Activated CD4-positive, CD25-positive, alpha-beta regulatory T cell treated with anti-CD3 and anti-CD28 coated beads, Interleukin-2, amount 50 U/mL, for 72 hours (primary cell): ENCODE measurements around the gene MOB3B.

Experiments used
- DNase-seq: peaks from one replicate; pipeline ENCODE4 v3.0.0; 2021

MOB3B gene

DNA sequence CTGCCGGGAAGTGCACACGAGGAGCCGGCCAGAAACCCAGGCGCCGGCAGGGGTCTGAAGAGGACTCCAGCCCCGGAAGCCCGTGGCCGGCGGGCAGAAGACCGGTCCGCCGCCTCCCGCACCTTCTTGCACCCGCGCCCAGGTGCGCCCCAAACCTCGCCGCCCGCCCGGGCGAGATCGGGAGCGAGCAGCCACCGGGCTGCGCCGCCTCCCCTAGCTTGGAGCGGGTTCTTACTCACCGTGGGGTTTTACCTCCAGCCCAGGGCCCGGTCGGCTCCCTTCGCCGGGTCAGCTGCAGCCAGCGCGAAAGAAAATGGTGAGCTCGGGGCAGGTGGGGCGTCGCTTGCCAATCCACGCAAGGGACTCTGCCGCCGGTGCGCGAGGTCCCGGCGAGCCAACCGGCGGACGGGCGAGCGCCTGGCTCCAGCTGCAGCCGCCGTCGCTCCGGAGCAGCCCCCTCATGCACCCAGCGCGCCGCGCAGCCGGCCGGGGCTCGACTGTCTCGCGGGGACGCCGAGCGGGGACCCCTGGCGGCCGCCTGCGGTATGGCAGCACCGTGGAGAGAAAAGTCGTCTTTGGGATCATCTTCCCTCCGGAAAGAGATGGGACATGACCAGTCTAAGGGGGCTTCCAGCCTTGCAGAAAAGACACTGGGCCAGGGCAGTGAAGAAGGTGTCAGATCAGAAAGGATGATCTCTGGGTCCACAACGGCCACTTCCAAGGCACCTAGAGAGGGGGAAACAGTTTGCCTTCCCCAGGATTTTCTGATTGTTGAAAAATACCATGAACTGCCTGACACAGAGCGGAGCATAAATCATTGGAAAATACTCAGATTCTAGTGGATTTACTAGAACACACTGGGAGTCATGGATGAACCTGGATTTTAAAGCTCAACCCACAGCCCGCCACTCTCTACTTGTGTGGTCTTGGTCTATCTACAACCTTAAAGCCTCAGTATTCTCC, at the start of gene MOB3B:
TSS of gene MOB3B (minus strand) at position 499 of the 963 bp plus-strand sequence. CDS start 74,264 bp downstream, outside the sequence.
- peak; percentile 78 for DNase-seq

DNA sequence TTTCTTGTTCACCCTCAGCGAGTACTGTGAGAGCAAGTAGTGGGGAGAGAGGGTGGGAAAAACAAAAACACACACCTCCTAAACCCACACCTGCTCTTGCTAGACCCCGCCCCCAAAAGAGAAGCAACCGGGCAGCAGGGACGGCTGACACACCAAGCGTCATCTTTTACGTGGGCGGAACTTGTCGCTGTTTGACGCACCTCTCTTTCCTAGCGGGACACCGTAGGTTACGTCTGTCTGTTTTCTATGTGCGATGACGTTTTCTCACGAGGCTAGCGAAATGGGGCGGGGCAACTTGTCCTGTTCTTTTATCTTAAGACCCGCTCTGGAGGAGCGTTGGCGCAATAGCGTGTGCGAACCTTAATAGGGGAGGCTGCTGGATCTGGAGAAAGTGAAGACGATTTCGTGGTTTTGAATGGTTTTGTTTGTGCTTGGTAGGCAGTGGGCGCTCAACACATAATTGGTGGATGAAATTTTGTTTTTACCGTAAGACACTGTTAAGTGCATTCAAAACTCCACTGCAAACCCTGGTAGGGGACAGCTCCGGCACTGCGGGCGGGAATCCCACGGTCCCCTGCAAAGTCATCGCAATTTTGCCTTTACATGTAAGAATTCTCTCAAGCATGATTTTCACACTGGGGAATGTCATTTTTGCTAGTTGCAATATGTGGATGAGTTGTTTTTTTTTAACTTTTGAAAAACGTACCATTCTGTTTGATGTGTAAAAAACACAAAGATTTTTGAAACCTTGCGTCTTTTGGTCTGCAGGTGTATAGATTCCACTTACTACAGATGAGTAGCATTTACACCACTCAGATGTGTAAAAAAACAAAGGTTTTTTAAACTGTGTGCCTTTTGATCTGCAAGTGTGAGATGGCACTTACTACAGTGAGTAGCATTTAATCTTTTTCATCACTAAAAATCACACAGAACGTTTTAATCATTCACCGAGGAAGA, 44.3 kb upstream of the MOB3B start:
- peak; percentile 86 for DNase-seq

DNA sequence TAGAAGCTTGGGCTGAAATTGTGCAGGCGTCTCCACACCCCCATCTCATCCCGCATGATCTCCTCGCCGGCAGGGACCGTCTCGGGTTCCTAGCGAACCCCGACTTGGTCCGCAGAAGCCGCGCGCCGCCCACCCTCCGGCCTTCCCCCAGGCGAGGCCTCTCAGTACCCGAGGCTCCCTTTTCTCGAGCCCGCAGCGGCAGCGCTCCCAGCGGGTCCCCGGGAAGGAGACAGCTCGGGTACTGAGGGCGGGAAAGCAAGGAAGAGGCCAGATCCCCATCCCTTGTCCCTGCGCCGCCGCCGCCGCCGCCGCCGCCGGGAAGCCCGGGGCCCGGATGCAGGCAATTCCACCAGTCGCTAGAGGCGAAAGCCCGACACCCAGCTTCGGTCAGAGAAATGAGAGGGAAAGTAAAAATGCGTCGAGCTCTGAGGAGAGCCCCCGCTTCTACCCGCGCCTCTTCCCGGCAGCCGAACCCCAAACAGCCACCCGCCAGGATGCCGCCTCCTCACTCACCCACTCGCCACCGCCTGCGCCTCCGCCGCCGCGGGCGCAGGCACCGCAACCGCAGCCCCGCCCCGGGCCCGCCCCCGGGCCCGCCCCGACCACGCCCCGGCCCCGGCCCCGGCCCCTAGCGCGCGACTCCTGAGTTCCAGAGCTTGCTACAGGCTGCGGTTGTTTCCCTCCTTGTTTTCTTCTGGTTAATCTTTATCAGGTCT, 43.5 kb upstream of the MOB3B start, which contains the start of gene C9orf72:
TSS of gene C9orf72 (minus strand) at position 564 of the 716 bp plus-strand sequence. CDS start 6,361 bp downstream, outside the sequence.
- DNase-seq: peak; percentile 87

- no peak for DNase-seq
These were observed 42.9 kb upstream of the MOB3B start for GRCh38 chr9:27572566-27572917.

- no peak for DNase-seq
These were observed 42.4 kb upstream of the MOB3B start for GRCh38 chr9:27572061-27572460.

GRCh38 chr9:27571011-27571410, 41.4 kb upstream of the MOB3B start:
- DNase-seq: no peak

DNA sequence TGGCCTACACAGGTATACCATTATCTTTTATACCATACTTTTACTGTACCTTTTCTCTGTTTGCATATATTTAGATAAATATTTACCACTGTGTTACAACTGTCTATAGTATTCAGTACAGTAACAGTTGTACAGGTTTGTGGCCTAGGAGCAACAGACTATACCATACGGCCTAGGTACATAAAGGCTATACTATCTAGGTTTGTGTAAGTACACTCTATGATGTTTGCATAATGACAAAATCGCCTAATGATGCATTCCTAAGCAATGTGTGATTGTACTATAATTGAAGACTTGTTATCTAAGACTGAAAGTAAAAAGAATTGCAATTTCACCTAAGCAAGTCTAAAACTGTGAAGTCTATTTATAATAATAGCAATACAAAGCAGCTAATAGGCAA, 39.8 kb upstream of the MOB3B start:
- no peak for DNase-seq

DNA sequence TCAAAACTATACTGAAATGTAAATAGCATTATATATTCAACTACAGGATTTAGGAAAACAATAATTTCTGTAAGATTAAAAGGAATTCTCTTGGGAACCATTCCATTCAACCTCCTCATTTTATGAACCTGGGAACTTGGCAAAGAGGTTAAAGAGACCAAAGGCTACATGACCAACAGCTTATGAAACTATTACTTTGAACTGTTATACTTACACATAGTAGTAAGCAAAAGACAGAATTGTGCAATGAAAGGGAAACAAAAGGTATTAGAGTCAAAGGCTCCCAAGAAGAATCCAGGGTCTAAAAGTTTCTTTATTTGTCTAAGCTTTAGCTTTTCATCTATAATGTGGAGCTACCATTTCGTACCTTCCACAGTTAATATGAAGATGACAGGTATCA, 36.5 kb upstream of the MOB3B start:
- no peak for DNase-seq

- DNase-seq: no peak
These were observed 36.1 kb upstream of the MOB3B start for GRCh38 chr9:27565696-27566095.

DNA sequence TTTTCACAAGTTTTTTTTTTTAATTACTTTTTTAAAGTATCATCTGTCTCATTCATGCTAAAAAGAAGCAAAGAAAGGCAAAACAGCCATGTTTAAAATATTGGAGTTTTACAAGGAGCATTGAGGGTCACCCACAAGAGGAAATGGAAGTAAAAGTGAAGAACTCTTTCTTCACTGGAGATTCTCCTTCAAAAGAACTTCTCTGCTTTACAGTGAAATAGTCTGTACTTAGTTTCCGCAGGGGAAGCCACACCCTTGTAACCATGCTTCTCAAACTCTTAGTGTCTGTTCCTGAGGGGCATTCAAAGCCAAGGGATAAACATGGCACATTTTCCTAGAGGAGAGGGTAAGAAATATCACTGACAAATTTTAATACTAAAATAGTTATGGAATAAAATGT, 35.1 kb upstream of the MOB3B start:
- DNase-seq: no peak

- no peak for DNase-seq
These were observed 34.3 kb upstream of the MOB3B start for GRCh38 chr9:27563738-27564430.

DNA sequence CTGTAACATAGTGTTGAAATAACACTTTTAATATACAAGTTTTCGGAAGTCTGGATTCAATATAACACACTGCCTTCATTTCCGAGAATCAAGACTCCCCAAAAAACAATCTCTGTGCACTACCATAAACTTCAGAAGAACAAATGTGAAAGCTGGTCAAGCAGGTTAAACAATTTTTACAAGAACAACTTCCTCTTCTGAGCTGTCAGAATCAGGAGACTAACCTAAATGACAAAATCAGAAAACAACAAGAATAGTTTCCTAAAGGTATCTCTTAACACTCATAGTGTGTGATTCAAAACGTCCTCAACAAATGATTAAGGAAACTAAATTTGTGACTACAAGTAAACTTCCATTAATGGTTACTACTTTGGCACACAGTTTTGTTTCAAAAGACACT, 32.1 kb upstream of the MOB3B start:
- DNase-seq: no peak

DNA sequence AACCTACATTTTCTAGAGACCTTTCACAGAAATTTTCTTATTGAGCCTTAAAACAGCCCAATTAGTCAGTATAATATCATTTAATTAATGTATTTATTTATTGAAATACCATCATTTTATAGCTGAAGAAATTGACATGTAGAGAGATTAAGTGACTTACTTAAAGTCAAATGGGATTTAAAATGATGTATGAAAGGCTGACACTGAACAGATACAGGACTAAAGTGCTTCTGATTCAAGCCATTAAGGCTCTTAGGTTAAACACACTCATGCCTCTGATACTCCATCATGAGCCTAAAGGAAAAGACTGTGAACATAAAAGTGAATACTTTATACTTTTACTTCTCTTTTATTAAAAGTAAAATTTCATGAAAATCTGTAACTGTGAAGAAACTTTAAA, 30.8 kb upstream of the MOB3B start:
- no peak for DNase-seq

GRCh38 chr9:27558307-27558706, 28.7 kb upstream of the MOB3B start:
- no peak for DNase-seq

DNA sequence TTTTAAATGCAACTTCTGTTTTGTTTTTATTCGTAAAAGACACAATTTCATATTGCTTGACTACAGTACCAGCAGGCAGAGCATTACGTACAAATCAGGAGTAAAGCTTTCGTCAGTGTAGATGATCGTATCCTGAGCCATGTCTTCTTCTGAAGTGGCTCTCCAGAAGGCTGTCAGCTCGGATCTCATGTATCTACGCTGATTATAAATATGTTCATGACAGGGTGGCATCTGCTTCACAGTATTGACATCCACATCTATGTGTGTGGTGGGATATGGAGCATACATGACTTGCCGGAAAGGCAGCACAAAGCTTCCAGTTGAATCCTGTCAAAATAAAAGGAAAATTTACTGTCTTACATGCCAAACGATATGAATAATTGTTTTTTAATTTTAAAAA, 26.9 kb upstream of the MOB3B start:
- no peak for DNase-seq

DNA sequence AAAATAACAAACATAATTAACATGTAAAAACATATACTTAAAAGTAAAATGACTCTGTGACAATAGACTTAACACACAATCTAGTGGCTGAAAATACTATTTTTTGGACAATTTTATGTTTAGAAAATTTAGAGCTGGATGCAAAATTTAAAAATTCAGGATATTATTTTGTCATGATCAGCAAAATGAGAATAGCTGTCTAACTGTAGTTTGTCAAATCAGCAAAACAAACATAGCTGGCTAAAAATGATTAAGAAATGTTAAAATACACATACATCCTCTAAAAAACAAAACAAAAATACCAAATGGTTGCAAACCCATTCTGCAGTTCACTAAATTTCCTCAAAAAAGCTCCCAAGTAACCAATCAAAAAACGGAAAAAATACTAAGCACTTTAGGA, 25.1 kb upstream of the MOB3B start:
- DNase-seq: no peak

DNA sequence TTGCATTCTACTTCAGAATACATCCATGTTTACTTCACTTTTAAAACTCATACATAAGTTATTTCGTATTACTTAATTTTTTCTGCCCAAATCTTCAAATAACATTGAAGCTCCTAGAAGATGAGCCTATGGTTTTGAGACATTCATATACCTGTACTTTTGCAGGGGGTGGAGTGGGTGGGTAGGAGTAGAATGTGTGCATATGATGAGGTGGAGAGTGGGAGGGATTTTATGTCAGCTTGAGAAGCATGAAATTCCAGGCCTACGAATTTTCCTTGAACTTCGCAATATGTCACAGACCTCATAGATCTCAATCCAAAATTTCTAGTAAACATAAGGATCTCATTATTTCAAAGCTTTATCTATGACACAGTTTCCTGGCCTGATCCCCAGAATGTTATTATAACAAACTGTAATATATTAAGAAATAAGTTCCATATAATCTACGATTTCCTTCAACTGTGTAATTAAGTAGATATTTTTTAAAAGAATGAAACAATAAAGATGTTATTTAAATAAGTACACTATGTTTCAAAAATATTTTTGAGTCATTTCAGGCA, 19.7 kb upstream of the MOB3B start:
- no peak for DNase-seq

DNA sequence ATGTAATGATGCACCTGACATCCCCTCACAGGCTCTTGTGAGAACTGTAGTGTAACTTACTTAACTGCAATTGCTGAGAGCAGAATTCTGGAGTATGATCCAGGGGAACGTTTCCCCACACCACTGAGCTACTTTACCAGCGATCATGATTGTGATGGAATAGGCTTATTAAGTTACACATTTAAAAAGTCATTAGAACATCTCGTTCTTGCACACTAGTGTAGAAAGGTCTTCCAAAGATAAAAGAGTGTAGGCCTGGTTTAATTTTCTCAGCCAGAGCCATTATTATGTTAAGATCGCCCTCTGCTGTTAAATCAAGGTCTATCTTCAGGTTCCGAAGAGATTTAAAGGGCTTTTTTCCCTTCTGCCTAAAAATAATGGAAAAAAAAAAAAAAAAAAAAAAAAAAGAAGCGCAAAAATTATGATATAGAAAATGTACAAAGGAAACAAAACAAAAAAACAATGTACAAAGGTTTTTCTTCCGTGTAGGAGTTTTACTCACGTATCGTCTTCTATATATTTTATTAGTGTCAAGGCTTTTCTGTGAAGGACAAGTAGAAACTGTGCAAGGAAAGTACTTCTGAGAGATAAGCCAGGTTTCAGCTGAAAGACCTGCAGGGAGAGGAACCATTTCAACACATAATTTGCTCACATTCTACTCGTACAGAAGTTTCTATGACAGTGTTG, 18.6 kb upstream of the MOB3B start:
- DNase-seq: no peak

- no peak for DNase-seq
These were observed 15.9 kb upstream of the MOB3B start for GRCh38 chr9:27545471-27545870.

DNA sequence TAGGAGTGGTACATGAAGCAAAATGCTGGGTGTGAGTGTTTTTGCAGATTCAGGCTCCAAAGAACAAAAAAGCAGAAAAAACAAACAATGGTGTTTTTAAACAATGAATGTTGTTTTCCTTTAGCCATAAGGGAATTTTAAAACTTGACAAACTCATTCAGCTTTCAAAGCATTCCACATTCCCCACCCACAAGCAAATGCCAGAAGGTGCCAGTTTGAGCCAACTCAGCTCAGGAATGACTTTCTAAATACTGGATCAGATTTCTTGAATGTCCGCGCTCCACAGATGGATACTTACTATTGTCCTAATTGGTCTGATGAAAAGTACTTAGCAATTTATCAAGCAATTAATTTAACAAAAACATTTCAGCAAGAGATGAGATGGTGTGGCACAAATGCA, 12.9 kb upstream of the MOB3B start:
- DNase-seq: no peak

GRCh38 chr9:27541740-27542139, 12.1 kb upstream of the MOB3B start:
- no peak for DNase-seq
